Stimulated activated naive B cell treated with anti-CD40 and anti-IgM and Interleukin-4, amounts not matched to agents 10 μg/mL and 1 μg/mL and 100 μg/mL, for 72 hours (primary cell): Measurements from ENCODE around the gene GNPNAT1.
"Not testable (repeated sequence)": the region's sequence is repeated elsewhere in the genome, so short reads cannot be mapped to it uniquely, and the experiment has no call there.

Source experiments
- ATAC-seq, 2 donors: fragments of 150-1000 bp; cut with Tn5 transposase; replicated peaks; 2 replicates each; pipeline ENCODE4 v1.10.0; 2021; ENCODE audit warnings: moderate library complexity in 1 of 2
- DNase-seq: peaks from one replicate; pipeline ENCODE4 v3.0.0; 2021
- H3K27ac Mint-ChIP-seq: one replicate; pipeline ENCODE4 v1.8.0; 2022; ENCODE audit warnings: mild to moderate bottlenecking, mixed read lengths
- H3K27me3 Mint-ChIP-seq, 2 donors: one replicate each; pipeline ENCODE4 v1.8.0; 2022; ENCODE audit warnings: mixed read lengths in 2 of 2
- H3K36me3 Mint-ChIP-seq, 2 donors: one replicate each; pipeline ENCODE4 v1.8.0; 2022; ENCODE audit warnings: mixed read lengths in 2 of 2, mild to moderate bottlenecking in 1 of 2
- H3K4me1 Mint-ChIP-seq, 2 donors: one replicate each; pipeline ENCODE4 v1.8.0; 2022; ENCODE audit warnings: mixed read lengths in 2 of 2, mild to moderate bottlenecking in 1 of 2
- H3K4me3 Mint-ChIP-seq, 2 donors: one replicate each; pipeline ENCODE4 v1.8.0; 2022; ENCODE audit warnings: mild to moderate bottlenecking in 2 of 2, mixed read lengths in 2 of 2, moderate library complexity in 1 of 2
- H3K9me3 Mint-ChIP-seq, 2 donors: one replicate each; pipeline ENCODE4 v1.8.0; 2022; ENCODE audit warnings: mixed read lengths in 2 of 2, mild to moderate bottlenecking in 1 of 2

GNPNAT1 gene

GRCh38 chr14:52769887-52770286 is 21.5 kb downstream of the GNPNAT1 start:
- ATAC-seq (no peak), DNase-seq (no peak)
- Mint-ChIP-seq H3K4me1 (no peaks in the 10 kb centered on the region), H3K36me3 (peaks cover 29 to 39% of the 10 kb centered on the region in 2 donors), H3K4me3 (no peak overlapping the region), H3K9me3 (no peaks in the 10 kb centered on the region), H3K27ac (no peak overlapping the region), H3K27me3 (no peaks in the 10 kb centered on the region)

- Mint-ChIP-seq H3K27me3 (no peaks in the 10 kb centered on the region), H3K4me3 (no peak overlapping the region), H3K9me3 (no peaks in the 10 kb centered on the region), H3K36me3 (peaks cover 24 to 38% of the 10 kb centered on the region in 2 donors), H3K4me1 (peaks cover 5 to 7% of the 10 kb centered on the region in 2 donors), H3K27ac (no peak overlapping the region)
- ATAC-seq (no peak), DNase-seq (no peak)
Measured at GRCh38 chr14:52767058-52767833, 24.2 kb downstream of the GNPNAT1 start.

- H3K36me3 Mint-ChIP-seq, result peaks cover 17 to 26% of the 10 kb centered on the region in 2 donors
- H3K4me1 Mint-ChIP-seq, ATAC-seq, H3K9me3 Mint-ChIP-seq, H3K4me3 Mint-ChIP-seq, DNase-seq, H3K27me3 Mint-ChIP-seq, H3K27ac Mint-ChIP-seq: not testable (repeated sequence)
Measured at GRCh38 chr14:52762923-52763322, 28.5 kb downstream of the GNPNAT1 start.

- DNase-seq (no peak), ATAC-seq (no peak)
- H3K27me3 Mint-ChIP-seq, result no peaks in the 10 kb centered on the region
- no peak overlapping the region for H3K27ac Mint-ChIP-seq
- no peak overlapping the region for H3K4me3 Mint-ChIP-seq
- peaks cover 8 to 19% of the 10 kb centered on the region in 2 donors for H3K36me3 Mint-ChIP-seq
- peaks cover 3 to 7% of the 10 kb centered on the region in 2 donors for H3K4me1 Mint-ChIP-seq
- H3K9me3 Mint-ChIP-seq, result no peaks in the 10 kb centered on the region
Measured at GRCh38 chr14:52759145-52759544, 32.3 kb downstream of the GNPNAT1 start.

DNA sequence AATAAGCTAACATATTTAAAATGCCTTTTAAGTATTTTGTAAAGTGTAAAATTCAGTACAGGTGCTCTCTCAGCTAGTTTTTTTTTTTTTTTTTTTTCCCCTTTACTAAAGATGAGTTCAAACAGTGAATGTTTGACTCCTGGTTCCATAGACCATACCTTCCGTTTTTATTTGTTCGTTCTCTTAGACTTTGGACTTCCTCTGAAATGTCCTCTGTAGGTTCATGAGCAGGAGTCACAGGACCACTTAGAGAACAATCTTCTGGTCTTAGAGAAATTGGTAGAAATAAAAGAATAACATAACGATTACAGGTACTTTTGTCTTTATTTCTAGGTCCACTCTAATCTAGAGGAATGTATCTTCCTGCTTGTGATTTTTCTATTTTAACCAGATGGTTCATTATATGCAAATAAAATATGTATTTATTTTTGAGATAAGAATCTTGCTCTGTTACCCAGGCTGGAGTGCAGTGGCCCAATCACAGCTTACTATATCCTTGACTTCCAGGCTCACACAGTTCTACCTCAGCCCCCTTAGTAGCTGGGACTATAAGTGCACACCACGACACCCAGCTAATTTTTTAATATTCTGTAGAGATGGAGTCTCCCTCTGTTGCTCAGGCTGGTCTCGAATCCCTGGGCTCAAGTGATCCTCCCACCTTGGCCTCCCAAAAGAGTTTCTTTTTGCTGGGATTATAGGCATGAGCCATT is 35.6 kb downstream of the GNPNAT1 start:
- no peak overlapping the region for H3K27ac Mint-ChIP-seq
- DNase-seq (no peak), ATAC-seq (no peak)
- H3K27me3 Mint-ChIP-seq, result no peaks in the 10 kb centered on the region
- H3K36me3 Mint-ChIP-seq, result peaks cover 2 to 4% of the 10 kb centered on the region in 2 donors
- no peak overlapping the region for H3K4me3 Mint-ChIP-seq
- H3K9me3 Mint-ChIP-seq, result no peaks in the 10 kb centered on the region
- H3K4me1 Mint-ChIP-seq, result no peaks in the 10 kb centered on the region

DNA sequence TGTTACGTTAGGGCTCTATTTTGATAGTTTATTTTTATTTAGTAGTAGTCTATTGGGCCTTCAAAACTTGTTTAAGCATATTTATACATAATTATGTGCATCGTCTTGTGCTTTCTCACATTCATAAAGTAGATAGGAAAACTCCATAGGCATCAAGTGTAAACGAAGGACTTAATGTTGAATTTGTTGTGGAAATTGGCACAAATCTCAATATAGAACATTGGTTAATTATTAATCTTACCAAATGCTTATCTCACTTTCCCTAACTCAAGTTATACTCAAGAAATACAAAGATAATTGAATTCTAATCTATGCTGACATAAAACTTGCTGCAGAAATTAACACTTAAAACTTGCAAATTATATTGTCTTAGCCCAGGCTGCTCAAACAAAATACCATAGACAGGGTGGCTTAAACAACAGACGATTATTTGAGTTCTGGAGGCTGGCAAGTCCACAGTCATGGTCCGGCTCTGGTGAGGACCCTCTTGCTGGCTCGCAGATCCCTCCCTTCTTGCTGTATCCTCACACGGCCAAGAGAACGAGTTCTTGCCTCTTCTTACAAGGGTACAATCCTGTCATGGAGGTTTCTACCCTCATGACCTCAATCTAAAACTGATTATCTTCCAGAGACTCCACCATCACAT is 42.6 kb downstream of the GNPNAT1 start:
- Mint-ChIP-seq H3K4me1 (no peaks in the 10 kb centered on the region), H3K27ac (no peak overlapping the region)
- no peak for ATAC-seq

GRCh38 chr14:52741865-52742264 is 49.5 kb downstream of the GNPNAT1 start:
- peaks cover 17 to 21% of the 10 kb centered on the region in 2 donors for H3K36me3 Mint-ChIP-seq
- H3K9me3 Mint-ChIP-seq, result peaks cover 0 to 1% of the 10 kb centered on the region in 2 donors
- H3K27me3 Mint-ChIP-seq, result no peaks in the 10 kb centered on the region
- ATAC-seq (peak; percentile 5 to 42), DNase-seq (no peak)
- H3K4me3 Mint-ChIP-seq, result peak overlapping the region; percentile 36 to 61
- H3K4me1 Mint-ChIP-seq, result peaks cover 19 to 27% of the 10 kb centered on the region in 2 donors
- H3K27ac Mint-ChIP-seq, result peak overlapping the region; percentile 84

More for the DNA sequence above, 42.6 kb downstream of the GNPNAT1 start:
- no peaks in the 10 kb centered on the region for H3K27me3 Mint-ChIP-seq
- no peak for DNase-seq
- no peak overlapping the region for H3K4me3 Mint-ChIP-seq
- H3K9me3 Mint-ChIP-seq, result no peaks in the 10 kb centered on the region
- H3K36me3 Mint-ChIP-seq, result peaks cover 6 to 10% of the 10 kb centered on the region in 2 donors

- no peak overlapping the region for H3K27ac Mint-ChIP-seq
- DNase-seq (no peak), ATAC-seq (no peak)
- H3K36me3 Mint-ChIP-seq, result peaks cover 17 to 24% of the 10 kb centered on the region in 2 donors
- H3K27me3 Mint-ChIP-seq, result no peaks in the 10 kb centered on the region
- no peak overlapping the region for H3K4me3 Mint-ChIP-seq
- H3K4me1 Mint-ChIP-seq, result peaks cover 23 to 37% of the 10 kb centered on the region in 2 donors
- H3K9me3 Mint-ChIP-seq, result peaks cover 0 to 1% of the 10 kb centered on the region in 2 donors
Measured at GRCh38 chr14:52740751-52741150, 50.7 kb downstream of the GNPNAT1 start.

- no peak overlapping the region for H3K4me3 Mint-ChIP-seq
- H3K27ac Mint-ChIP-seq, result no peak overlapping the region
Measured at GRCh38 chr14:52738409-52738808, 53.0 kb downstream of the GNPNAT1 start.

GRCh38 chr14:52735921-52736489 is 55.4 kb downstream of the GNPNAT1 start:
- Mint-ChIP-seq H3K9me3 (peaks cover 0 to 1% of the 10 kb centered on the region in 2 donors), H3K36me3 (peaks cover 23 to 43% of the 10 kb centered on the region in 2 donors), H3K27me3 (no peaks in the 10 kb centered on the region), H3K4me1 (peaks cover 25 to 57% of the 10 kb centered on the region in 2 donors), H3K27ac (peak overlapping the region; percentile 7), H3K4me3 (no peak overlapping the region)
- ATAC-seq, result no peak
- no peak for DNase-seq

More at GRCh38 chr14:52738409-52738808, 53.0 kb downstream of the GNPNAT1 start:
- no peak for ATAC-seq
- DNase-seq, result no peak
- no peaks in the 10 kb centered on the region for H3K27me3 Mint-ChIP-seq
- peaks cover 0 to 1% of the 10 kb centered on the region in 2 donors for H3K9me3 Mint-ChIP-seq
- H3K4me1 Mint-ChIP-seq, result peaks cover 32 to 57% of the 10 kb centered on the region in 2 donors
- H3K36me3 Mint-ChIP-seq, result peaks cover 24 to 36% of the 10 kb centered on the region in 2 donors

GRCh38 chr14:52733824-52734223 is 57.6 kb downstream of the GNPNAT1 start:
- H3K4me1 Mint-ChIP-seq, result peaks cover 24 to 62% of the 10 kb centered on the region in 2 donors
- H3K36me3 Mint-ChIP-seq, result peaks cover 20 to 36% of the 10 kb centered on the region in 2 donors
- H3K4me3 Mint-ChIP-seq, result no peak overlapping the region
- no peak overlapping the region for H3K27ac Mint-ChIP-seq
- no peak for DNase-seq
- peaks cover 0 to 1% of the 10 kb centered on the region in 2 donors for H3K9me3 Mint-ChIP-seq
- no peaks in the 10 kb centered on the region for H3K27me3 Mint-ChIP-seq
- no peak for ATAC-seq

DNA sequence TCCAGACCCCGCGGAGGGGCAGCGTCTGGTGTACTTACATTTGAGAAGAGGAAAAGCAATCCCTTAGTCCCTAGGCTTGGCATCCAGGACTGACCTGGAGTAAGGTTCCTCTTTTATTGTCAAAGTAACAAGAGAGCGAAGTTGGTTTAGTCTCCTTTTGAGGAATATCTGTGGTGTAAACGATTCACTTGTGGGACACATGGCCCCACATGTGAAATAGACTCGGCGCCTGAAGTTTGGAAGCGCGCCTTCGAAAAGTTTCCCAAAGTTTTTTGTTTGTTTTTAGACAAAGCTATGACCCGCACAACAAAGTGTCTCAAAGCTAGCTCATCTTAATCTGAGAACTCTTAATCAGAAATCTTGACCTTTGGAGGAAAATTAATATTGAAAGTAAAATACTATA is 60.7 kb downstream of the GNPNAT1 start:
- H3K9me3 Mint-ChIP-seq, result no peaks in the 10 kb centered on the region
- no peak for ATAC-seq
- peak overlapping the region; percentile 94 for H3K27ac Mint-ChIP-seq
- no peaks in the 10 kb centered on the region for H3K27me3 Mint-ChIP-seq
- no peak for DNase-seq
- peaks cover 22 to 33% of the 10 kb centered on the region in 2 donors for H3K36me3 Mint-ChIP-seq
- peaks cover 14 to 43% of the 10 kb centered on the region in 2 donors for H3K4me1 Mint-ChIP-seq
- H3K4me3 Mint-ChIP-seq, result peak overlapping the region; percentile 87 to 97

GRCh38 chr14:52729925-52730708 is 61.3 kb downstream of the GNPNAT1 start, which contains the start of gene STYX:
Gene STYX (plus strand): TSS chr14:52730166. CDS start chr14:52730475, 309 bp downstream.
- H3K36me3 Mint-ChIP-seq, result peaks cover 22 to 37% of the 10 kb centered on the region in 2 donors
- peaks cover 11 to 37% of the 10 kb centered on the region in 2 donors for H3K4me1 Mint-ChIP-seq
- H3K27me3 Mint-ChIP-seq, result no peaks in the 10 kb centered on the region
- ATAC-seq (peak; percentile 93 to 96), DNase-seq (peak; percentile 96)
- peak within 1 kb of the TSS; percentile 94 for H3K27ac Mint-ChIP-seq
- H3K4me3 Mint-ChIP-seq, result peak within 1 kb of the TSS; percentile 87 to 97
- H3K9me3 Mint-ChIP-seq, result no peaks in the 10 kb centered on the region
